Endothelial cell of umbilical vein (primary cell): ENCODE results near the gene AAGAB. TPM values are rescaled to one million over a fixed set of nuclear protein-coding genes. Genes with fewer than 3 reads are reported as not detected.

Source experiments
- BruUV-seq: library from RNA; stranded (reverse); fragments of 400-500 nt; replicated peaks from 2 replicates; lab custom pipeline; 2021; lab: Mats Ljungman, UMichigan
- CTCF ChIA-PET: fragments of 300-600, 350-600 bp; sonication (Branson Sonifier 250); formaldehyde crosslinking; loops from one replicate; lab custom pipeline; 2021; ENCODE audit warnings: antibody characterized with exemption, inconsistent platforms; lab: Charles Lee
- POLR2A ChIA-PET: fragments of 300-600, 350-600 bp; sonication (Branson Sonifier 250); formaldehyde crosslinking; loops from one replicate; lab custom pipeline; 2021; ENCODE audit warnings: antibody characterized with exemption, inconsistent platforms; lab: Charles Lee
- DNase-seq: peaks from one replicate; pipeline ENCODE4 v3.0.0-alpha.2; 2011; ENCODE audit warnings: low read depth, low spot score
- FAIRE-seq: peaks from 2 replicates; lab custom pipeline; 2011; peaks lifted over from hg19 to GRCh38; lab: Jason Lieb, UNC
- H2AFZ ChIP-seq: 2 replicates; pipeline ENCODE4 v1.6.0; 2012; ENCODE audit warnings: low read depth, low read length, control low read depth, inconsistent platforms
- H3K27ac ChIP-seq: 2 replicates; pipeline ENCODE4 v1.5.1; 2011; ENCODE audit warnings: low read depth, mild to moderate bottlenecking, control low read depth, low read length, moderate library complexity; ENCODE audit not compliant: insufficient read depth
- H3K27me3 ChIP-seq, 2 experiments: 2 replicates each; pipeline versions ENCODE4 v1.6.0 to v1.6.1; 2011; ENCODE audit warnings: low read length in 2 of 2, mixed read lengths in 1 of 2; ENCODE audit not compliant: control insufficient read depth in 2 of 2, insufficient read depth in 2 of 2
- H3K36me3 ChIP-seq, 2 experiments: 2 replicates in 1 of 2; 3 replicates in 1 of 2; pipeline ENCODE4 v1.5.1; 2011; ENCODE audit warnings: low read length in 2 of 2, mild to moderate bottlenecking in 1 of 2, moderate library complexity in 1 of 2; ENCODE audit not compliant: control insufficient read depth in 2 of 2, insufficient read depth in 2 of 2; ENCODE audit errors: extremely low read depth in 1 of 2
- H3K4me1 ChIP-seq: 3 replicates; pipeline ENCODE4 v1.5.1; 2011; ENCODE audit warnings: mild to moderate bottlenecking, low read length; ENCODE audit not compliant: control insufficient read depth, insufficient read depth; ENCODE audit errors: extremely low read depth
- H3K4me2 ChIP-seq: 2 replicates; pipeline ENCODE4 v1.6.1; 2011; ENCODE audit warnings: low read length, control low read depth, mixed read lengths; ENCODE audit not compliant: insufficient read depth
- H3K4me3 ChIP-seq, 3 experiments: fragments of 200-600 bp in 1 of 3; sonication (generic), shearing (Covaris generic) in 1 of 3; replicated peaks in 1 of 3; 2 replicates each; pipeline ENCODE4 v1.5.1; 2011 to 2016; ENCODE audit warnings: control low read depth in 3 of 3, low read length in 3 of 3, mild to moderate bottlenecking in 2 of 3, inconsistent platforms in 1 of 3, low read depth in 1 of 3, moderate library complexity in 1 of 3; ENCODE audit not compliant: insufficient read depth in 1 of 3
- H3K79me2 ChIP-seq: 2 replicates; pipeline ENCODE4 v1.6.0; 2012; ENCODE audit warnings: low read length, inconsistent platforms; ENCODE audit not compliant: control insufficient read depth, insufficient read depth
- H3K9ac ChIP-seq: replicated peaks from 2 replicates; pipeline ENCODE3; 2011; ENCODE audit warnings: low read length, control low read depth; ENCODE audit not compliant: insufficient read depth; ENCODE audit errors: extremely low read depth
- H3K9me1 ChIP-seq: replicated peaks from 3 replicates; pipeline ENCODE4 v1.6.0; 2011; ENCODE audit warnings: mild to moderate bottlenecking, low read length; ENCODE audit not compliant: control insufficient read depth, insufficient read depth; ENCODE audit errors: extremely low read depth
- H3K9me3 ChIP-seq: replicated peaks from 2 replicates; pipeline ENCODE4 v1.5.1; 2012; ENCODE audit warnings: low read length, inconsistent platforms; ENCODE audit not compliant: control insufficient read depth, insufficient read depth
- H4K20me1 ChIP-seq: replicated peaks from 2 replicates; pipeline ENCODE3; 2011; ENCODE audit warnings: mild to moderate bottlenecking, low read length; ENCODE audit not compliant: control insufficient read depth, insufficient read depth; ENCODE audit errors: extremely low read depth
- EZH2 ChIP-seq: IDR thresholded peaks from 2 replicates; pipeline ENCODE4 v1.6.1; 2012; ENCODE audit warnings: borderline replicate concordance, low read depth, mild to moderate bottlenecking, moderate library complexity, low read length, inconsistent platforms; ENCODE audit not compliant: severe bottlenecking
- POLR2AphosphoS5 ChIP-seq: IDR thresholded peaks from 2 replicates; pipeline ENCODE4 v1.6.1; 2012; ENCODE audit warnings: low read depth, mild to moderate bottlenecking, control low read depth, low read length, moderate library complexity; ENCODE audit not compliant: insufficient read depth
- dilution Hi-C: fragments of 300-500 bp; cut with MboI; formaldehyde crosslinking; loops from one replicate; pipeline ENCODE4 v1.15.0; 2019; ENCODE audit warnings: low sequenced_read_pairs; ENCODE audit not compliant: extremely low pct_ligation_motif_present
- intact Hi-C: fragments of 100-400 bp; cut with micrococcal nuclease; formaldehyde crosslinking; loops from one replicate; pipeline ENCODE4 v1.10.0; 2022
- polyA plus RNA-seq, 4 experiments: library from polyadenylated mRNA; depleted of rRNA in 3 of 4; stranded (reverse) in 3 of 4; unstranded in 1 of 4; fragments of >200 nt; gene quantifications; 2 replicates each; pipeline versions ENCODE4 v1.2.1 to v1.2.3, GENCODE V29; 2011 to 2012; ENCODE audit warnings: missing spikeins in 1 of 4
- total RNA-seq: library from RNA; stranded (reverse); gene quantifications from 2 replicates; pipeline ENCODE4 v1.2.3, GENCODE V29; 2021
- TF ChIP-seq, protein P1 (sequence below), 2 donors: IDR thresholded peaks; 1 replicate in 1 of 2; 2 replicates in 1 of 2; pipeline ENCODE4 v1.5.1; 2011; ENCODE audit warnings: low read length in 2 of 2, mild to moderate bottlenecking in 2 of 2, moderate library complexity in 2 of 2, control low read depth in 1 of 2, inconsistent platforms in 1 of 2, low read depth in 1 of 2; ENCODE audit not compliant: insufficient read depth in 1 of 2; ENCODE audit errors: extremely low read depth in 1 of 2

The AAGAB gene
- total and polyA plus RNA-seq, 2 donors (not counting 3 experiments of a cell fraction or from before 2014, with no cell fraction given) = 21.2 to 42.6 TPM

DNA sequence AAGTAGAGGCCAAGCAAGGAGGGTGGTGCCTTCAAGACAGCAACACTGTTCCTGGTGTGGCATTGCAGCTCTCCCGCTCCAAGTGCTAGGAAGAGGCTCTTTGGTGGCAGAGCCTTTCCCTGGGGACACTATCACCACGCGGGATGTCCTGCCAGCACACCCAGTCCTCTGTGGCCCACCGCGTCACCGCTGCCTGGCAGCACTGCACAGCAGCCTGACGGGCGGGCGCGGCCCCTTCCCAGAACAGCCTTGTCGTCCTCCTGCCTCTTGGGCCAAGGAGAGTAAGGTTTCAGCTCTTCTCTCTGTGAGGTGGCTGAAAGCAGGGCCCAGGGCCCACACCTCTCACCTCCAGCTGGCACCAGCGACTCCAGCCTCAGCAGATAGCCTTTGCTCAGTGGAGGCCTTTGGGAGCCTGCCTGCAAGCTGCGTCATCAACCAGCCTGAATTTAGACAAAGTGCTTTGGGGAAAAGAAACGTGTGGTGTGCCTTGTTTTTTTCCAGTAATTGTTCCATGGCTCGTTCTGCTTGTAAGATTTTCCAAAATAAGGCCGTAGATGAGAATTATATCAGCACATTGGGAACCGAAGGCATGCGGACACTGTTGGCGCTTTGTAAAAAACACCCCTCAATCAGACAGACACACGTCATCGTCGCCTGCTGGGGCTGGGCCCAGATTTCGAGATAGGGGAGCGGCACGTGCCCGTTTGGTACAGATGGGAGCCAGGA, 65.0 kb downstream of the AAGAB start:
- H3K9ac ChIP-seq = no peak overlapping the region
- intact Hi-C loops (no loop called here), dilution Hi-C loops (no loop called here)
- no peaks in the 10 kb centered on the region for H3K4me1 ChIP-seq
- no peak overlapping the region for H2AFZ ChIP-seq
- no peaks in the 10 kb centered on the region for H3K9me1 ChIP-seq
- CTCF ChIA-PET = interaction anchor here (0.7 kb wide), 1 partner anchor 243 kb away, joined by 3 read pairs; no protein-coding TSS in a partner anchor
- BruUV-seq = no TSS peak
- H4K20me1 ChIP-seq = no peaks in the 10 kb centered on the region
- TF ChIP-seq EZH2 = no peak
- peak; percentile 9 for TF ChIP-seq POLR2AphosphoS5
- no peaks in the 10 kb centered on the region for H3K27me3 ChIP-seq
- POLR2A ChIA-PET = no interaction called here
- H3K4me2 ChIP-seq = no peak overlapping the region
- H3K36me3 ChIP-seq = peaks cover 38 to 48% of the 10 kb centered on the region in 2 experiments
- no peaks in the 10 kb centered on the region for H3K79me2 ChIP-seq
- no peak overlapping the region for H3K4me3 ChIP-seq
- DNase-seq = no peak
- no peaks in the 10 kb centered on the region for H3K9me3 ChIP-seq
- no peak for FAIRE-seq
- no peak overlapping the region for H3K27ac ChIP-seq

DNA sequence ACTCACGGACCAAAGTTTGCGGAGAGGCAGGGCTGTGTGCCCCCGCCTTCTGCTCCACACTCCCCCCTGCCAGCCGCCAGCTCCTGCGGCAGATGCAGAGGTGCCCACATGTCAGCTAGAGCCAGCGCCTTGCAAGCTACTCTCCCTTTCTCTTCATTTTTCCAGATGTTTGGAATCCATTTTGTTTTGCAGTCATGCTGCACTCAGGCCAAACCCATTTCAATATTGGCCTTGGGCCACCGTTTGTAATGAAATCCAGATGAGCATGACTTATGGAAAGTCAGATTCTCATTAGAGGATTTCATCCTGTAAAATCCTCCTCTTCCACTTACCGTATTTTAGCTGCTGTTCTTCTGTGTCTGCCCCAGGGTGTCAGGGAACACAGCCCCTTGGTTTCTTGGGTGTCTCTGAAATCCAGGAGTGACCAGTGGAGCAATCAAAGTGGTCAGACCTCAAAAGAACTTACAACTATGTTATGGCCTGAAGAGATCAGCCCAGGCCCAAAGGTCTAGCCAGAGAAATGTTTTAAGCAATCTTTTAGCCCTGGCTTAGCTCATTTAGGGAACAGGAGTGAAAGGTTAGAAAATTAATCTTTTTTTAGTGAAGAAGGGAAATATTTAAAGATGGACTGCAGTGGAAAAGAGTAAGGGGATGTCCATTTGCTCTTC, 65.8 kb downstream of the AAGAB start:
- Histone ChIP-seq H2AFZ (no peak overlapping the region), H3K4me2 (no peak overlapping the region), H3K9me1 (no peaks in the 10 kb centered on the region), H3K27me3 (no peaks in the 10 kb centered on the region), H3K9ac (no peak overlapping the region), H3K4me1 (no peaks in the 10 kb centered on the region), H3K9me3 (no peaks in the 10 kb centered on the region), H3K36me3 (peaks cover 33 to 47% of the 10 kb centered on the region in 2 experiments), H3K27ac (no peak overlapping the region), H3K79me2 (no peaks in the 10 kb centered on the region), H3K4me3 (no peak overlapping the region), H4K20me1 (no peaks in the 10 kb centered on the region)
- no peak for FAIRE-seq
- dilution Hi-C loops (no loop called here), intact Hi-C loops (no loop called here)
- POLR2A ChIA-PET = no interaction called here
- CTCF ChIA-PET = interaction anchor here (0.7 to 1.4 kb wide), 3 partner anchors 48 to 242 kb away, joined by 3 read pairs; no protein-coding TSS in a partner anchor
- TF ChIP-seq, protein P1, sequence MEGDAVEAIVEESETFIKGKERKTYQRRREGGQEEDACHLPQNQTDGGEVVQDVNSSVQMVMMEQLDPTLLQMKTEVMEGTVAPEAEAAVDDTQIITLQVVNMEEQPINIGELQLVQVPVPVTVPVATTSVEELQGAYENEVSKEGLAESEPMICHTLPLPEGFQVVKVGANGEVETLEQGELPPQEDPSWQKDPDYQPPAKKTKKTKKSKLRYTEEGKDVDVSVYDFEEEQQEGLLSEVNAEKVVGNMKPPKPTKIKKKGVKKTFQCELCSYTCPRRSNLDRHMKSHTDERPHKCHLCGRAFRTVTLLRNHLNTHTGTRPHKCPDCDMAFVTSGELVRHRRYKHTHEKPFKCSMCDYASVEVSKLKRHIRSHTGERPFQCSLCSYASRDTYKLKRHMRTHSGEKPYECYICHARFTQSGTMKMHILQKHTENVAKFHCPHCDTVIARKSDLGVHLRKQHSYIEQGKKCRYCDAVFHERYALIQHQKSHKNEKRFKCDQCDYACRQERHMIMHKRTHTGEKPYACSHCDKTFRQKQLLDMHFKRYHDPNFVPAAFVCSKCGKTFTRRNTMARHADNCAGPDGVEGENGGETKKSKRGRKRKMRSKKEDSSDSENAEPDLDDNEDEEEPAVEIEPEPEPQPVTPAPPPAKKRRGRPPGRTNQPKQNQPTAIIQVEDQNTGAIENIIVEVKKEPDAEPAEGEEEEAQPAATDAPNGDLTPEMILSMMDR (IDR thresholded peaks at IDR 0.05; ENCODE audit: extremely low read depth in 1 of 2, insufficient read depth in 1 of 2, low read depth in 1 of 2, low read length in 2 of 2) = no peak
- DNase-seq = no peak
- BruUV-seq = no TSS peak
